Esophagus muscularis mucosa (tissue), 3 donors: ENCODE results near the gene BCL2L13.

ENCODE experiments used
- POLR2A ChIP-seq: fragments of 450-650 bp; IDR thresholded peaks from one replicate; pipeline ENCODE4 v1.6.1; 2017; ENCODE audit warnings: antibody characterized with exemption, moderate library complexity, mild to moderate bottlenecking, low read depth
- TF ChIP-seq, protein P1 (sequence below), 3 experiments: fragments of 200-600 bp in 2 of 3; fragments of 450-650 bp in 1 of 3; sonication (generic) in 2 of 3; IDR thresholded peaks; one replicate each; pipeline ENCODE4 v1.5.1; 2017 to 2019; ENCODE audit warnings: antibody characterized with exemption in 3 of 3, mild to moderate bottlenecking in 2 of 3, moderate library complexity in 1 of 3

DNA sequence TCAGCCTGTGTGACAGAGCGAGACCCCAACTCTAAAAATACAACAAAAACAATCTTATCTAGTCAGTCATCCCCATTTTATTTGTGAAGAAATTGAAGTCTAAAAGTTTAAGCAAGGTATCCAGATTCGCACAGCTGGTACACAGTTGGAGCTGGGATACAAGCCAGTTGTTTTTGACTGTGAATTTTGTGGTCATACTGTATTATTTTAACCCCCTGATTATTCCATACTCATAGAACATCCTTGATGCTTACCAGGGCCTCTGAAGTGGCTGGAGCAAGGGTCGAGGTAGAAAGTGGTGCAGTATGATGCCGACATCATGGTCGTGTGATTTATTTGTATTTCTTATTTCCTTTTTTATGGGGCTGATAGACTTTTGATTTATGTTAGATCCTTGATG, 85.7 kb downstream of the BCL2L13 start:
- TF ChIP-seq, protein P1, sequence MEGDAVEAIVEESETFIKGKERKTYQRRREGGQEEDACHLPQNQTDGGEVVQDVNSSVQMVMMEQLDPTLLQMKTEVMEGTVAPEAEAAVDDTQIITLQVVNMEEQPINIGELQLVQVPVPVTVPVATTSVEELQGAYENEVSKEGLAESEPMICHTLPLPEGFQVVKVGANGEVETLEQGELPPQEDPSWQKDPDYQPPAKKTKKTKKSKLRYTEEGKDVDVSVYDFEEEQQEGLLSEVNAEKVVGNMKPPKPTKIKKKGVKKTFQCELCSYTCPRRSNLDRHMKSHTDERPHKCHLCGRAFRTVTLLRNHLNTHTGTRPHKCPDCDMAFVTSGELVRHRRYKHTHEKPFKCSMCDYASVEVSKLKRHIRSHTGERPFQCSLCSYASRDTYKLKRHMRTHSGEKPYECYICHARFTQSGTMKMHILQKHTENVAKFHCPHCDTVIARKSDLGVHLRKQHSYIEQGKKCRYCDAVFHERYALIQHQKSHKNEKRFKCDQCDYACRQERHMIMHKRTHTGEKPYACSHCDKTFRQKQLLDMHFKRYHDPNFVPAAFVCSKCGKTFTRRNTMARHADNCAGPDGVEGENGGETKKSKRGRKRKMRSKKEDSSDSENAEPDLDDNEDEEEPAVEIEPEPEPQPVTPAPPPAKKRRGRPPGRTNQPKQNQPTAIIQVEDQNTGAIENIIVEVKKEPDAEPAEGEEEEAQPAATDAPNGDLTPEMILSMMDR (IDR thresholded peaks at IDR 0.05), result no peak
- TF ChIP-seq POLR2A, result no peak
